ENCODE results near the gene FBXO15.

FBXO15 gene

GRCh38 chr18:74074668-74075564 lies 72.7 kb downstream of the FBXO15 start:
- Histone ChIP-seq H3K4me1 (ENCODE audit: control insufficient read depth in 2 of 2, insufficient read depth in 1 of 2, low read depth in 1 of 2, low read length in 2 of 2) (no peaks in the 10 kb centered on the region), H3K27me3 (ENCODE audit: control insufficient read depth in 3 of 3, insufficient read depth in 3 of 3, low read depth in 1 of 3, low read length in 3 of 3) (no peaks in the 10 kb centered on the region), H3K14ac (ENCODE audit: low read length) (no peak overlapping the region), H2BK12ac (ENCODE audit: low read length) (no peak overlapping the region), H3K36me3 (replicated peaks in 1 of 2; ENCODE audit: control insufficient read depth in 2 of 2, insufficient read depth in 2 of 2, low read length in 2 of 2) (no peaks in the 10 kb centered on the region), H3K27ac (replicated peaks; ENCODE audit: low read length) (no peak overlapping the region), H3K4me2 (ENCODE audit: insufficient read depth, low read length, poor library complexity, severe bottlenecking) (no peak overlapping the region), H4K8ac (ENCODE audit: low read depth, low read length) (no peak overlapping the region), H3K4me3 (ENCODE audit: low read length in 2 of 2) (no peak overlapping the region), H3K9me3 (replicated peaks in 1 of 2; ENCODE audit: control insufficient read depth in 2 of 2, insufficient read depth in 1 of 2, low read depth in 1 of 2, low read length in 2 of 2) (peaks cover 0 to 1% of the 10 kb centered on the region in 2 donors), H3K79me1 (ENCODE audit: low read depth, low read length) (no peaks in the 10 kb centered on the region), H3K9ac (ENCODE audit: low read depth, low read length, poor library complexity) (no peak overlapping the region), H2AK5ac (ENCODE audit: low read depth, low read length) (no peak overlapping the region), H3K4ac (ENCODE audit: low read length) (no peak overlapping the region), H2BK120ac (ENCODE audit: low read depth, low read length) (no peak overlapping the region), H4K91ac (ENCODE audit: low read depth, low read length, poor library complexity) (no peak overlapping the region), H3K18ac (ENCODE audit: low read length) (no peak overlapping the region), H2BK15ac (ENCODE audit: low read length) (no peak overlapping the region), H2AFZ (ENCODE audit: low read length) (no peak overlapping the region), H2BK5ac (ENCODE audit: low read length) (no peak overlapping the region), H3K23ac (ENCODE audit: low read depth, low read length, poor library complexity) (no peak overlapping the region)
- DNase-seq (ENCODE audit: low spot score) = no peak
- no CpG with 5 or more reads among the region's 17 CpGs for WGBS, 2 donors (ENCODE audit: extremely low coverage in 2 of 2, insufficient read length in 2 of 2, insufficient replicate concordance in 1 of 2)

GRCh38 chr18:74073957-74074667 lies 73.5 kb downstream of the FBXO15 start:
- Histone ChIP-seq H3K18ac (ENCODE audit: low read length) (no peak overlapping the region), H3K23ac (ENCODE audit: low read depth, low read length, poor library complexity) (no peak overlapping the region), H4K91ac (ENCODE audit: low read depth, low read length, poor library complexity) (no peak overlapping the region), H3K79me1 (ENCODE audit: low read depth, low read length) (no peaks in the 10 kb centered on the region), H3K9ac (ENCODE audit: low read depth, low read length, poor library complexity) (no peak overlapping the region), H3K4ac (ENCODE audit: low read length) (no peak overlapping the region), H4K8ac (ENCODE audit: low read depth, low read length) (no peak overlapping the region), H2AFZ (ENCODE audit: low read length) (no peak overlapping the region), H2BK12ac (ENCODE audit: low read length) (no peak overlapping the region), H2BK5ac (ENCODE audit: low read length) (no peak overlapping the region), H3K27me3 (ENCODE audit: control insufficient read depth in 3 of 3, insufficient read depth in 3 of 3, low read depth in 1 of 3, low read length in 3 of 3) (no peaks in the 10 kb centered on the region), H2BK15ac (ENCODE audit: low read length) (no peak overlapping the region), H2BK120ac (ENCODE audit: low read depth, low read length) (no peak overlapping the region), H2AK5ac (ENCODE audit: low read depth, low read length) (no peak overlapping the region), H3K36me3 (replicated peaks in 1 of 2; ENCODE audit: control insufficient read depth in 2 of 2, insufficient read depth in 2 of 2, low read length in 2 of 2) (no peaks in the 10 kb centered on the region), H3K4me3 (ENCODE audit: low read length in 2 of 2) (no peak overlapping the region), H3K27ac (replicated peaks; ENCODE audit: low read length) (no peak overlapping the region), H3K4me1 (ENCODE audit: control insufficient read depth in 2 of 2, insufficient read depth in 1 of 2, low read depth in 1 of 2, low read length in 2 of 2) (peaks cover 0 to 3% of the 10 kb centered on the region in 2 donors), H3K14ac (ENCODE audit: low read length) (no peak overlapping the region), H3K9me3 (replicated peaks in 1 of 2; ENCODE audit: control insufficient read depth in 2 of 2, insufficient read depth in 1 of 2, low read depth in 1 of 2, low read length in 2 of 2) (no peaks in the 10 kb centered on the region), H3K4me2 (ENCODE audit: insufficient read depth, low read length, poor library complexity, severe bottlenecking) (no peak overlapping the region)
- DNase-seq (ENCODE audit: low spot score) = no peak
- WGBS, 2 donors (ENCODE audit: extremely low coverage in 2 of 2, insufficient read length in 2 of 2, insufficient replicate concordance in 1 of 2) = no CpG with 5 or more reads among the region's 10 CpGs

GRCh38 chr18:74069178-74070050 lies 78.2 kb downstream of the FBXO15 start:
- Histone ChIP-seq H3K23ac (ENCODE audit: low read depth, low read length, poor library complexity) (no peak overlapping the region), H3K9ac (ENCODE audit: low read depth, low read length, poor library complexity) (no peak overlapping the region), H3K14ac (ENCODE audit: low read length) (no peak overlapping the region), H4K91ac (ENCODE audit: low read depth, low read length, poor library complexity) (no peak overlapping the region), H4K8ac (ENCODE audit: low read depth, low read length) (no peak overlapping the region), H2BK15ac (ENCODE audit: low read length) (no peak overlapping the region), H2BK120ac (ENCODE audit: low read depth, low read length) (no peak overlapping the region), H3K36me3 (replicated peaks in 1 of 2; ENCODE audit: control insufficient read depth in 2 of 2, insufficient read depth in 2 of 2, low read length in 2 of 2) (no peaks in the 10 kb centered on the region), H3K18ac (ENCODE audit: low read length) (no peak overlapping the region), H2AFZ (ENCODE audit: low read length) (no peak overlapping the region), H2BK12ac (ENCODE audit: low read length) (no peak overlapping the region), H3K4me1 (ENCODE audit: control insufficient read depth in 2 of 2, insufficient read depth in 1 of 2, low read depth in 1 of 2, low read length in 2 of 2) (peaks cover 0 to 3% of the 10 kb centered on the region in 2 donors), H2AK5ac (ENCODE audit: low read depth, low read length) (no peak overlapping the region), H3K4me2 (ENCODE audit: insufficient read depth, low read length, poor library complexity, severe bottlenecking) (no peak overlapping the region), H3K27ac (replicated peaks; ENCODE audit: low read length) (no peak overlapping the region), H3K27me3 (ENCODE audit: control insufficient read depth in 3 of 3, insufficient read depth in 3 of 3, low read depth in 1 of 3, low read length in 3 of 3) (no peaks in the 10 kb centered on the region), H3K79me1 (ENCODE audit: low read depth, low read length) (no peaks in the 10 kb centered on the region), H3K4me3 (ENCODE audit: low read length in 2 of 2) (no peak overlapping the region), H2BK5ac (ENCODE audit: low read length) (no peak overlapping the region), H3K9me3 (replicated peaks in 1 of 2; ENCODE audit: control insufficient read depth in 2 of 2, insufficient read depth in 1 of 2, low read depth in 1 of 2, low read length in 2 of 2) (no peaks in the 10 kb centered on the region), H3K4ac (ENCODE audit: low read length) (no peak overlapping the region)
- no peak for DNase-seq (ENCODE audit: low spot score)
- WGBS, 2 donors (ENCODE audit: extremely low coverage in 2 of 2, insufficient read length in 2 of 2, insufficient replicate concordance in 1 of 2) = no CpG with 5 or more reads among the region's 13 CpGs

All from neuronal stem cell (in vitro differentiated cells).